A549 treated with dexamethasone at 1 μM for 4 hours (cell line): ENCODE measurements around the gene LSM14A. TPM values are rescaled to one million over a fixed set of nuclear protein-coding genes. Genes with fewer than 3 reads are reported as not detected.

Experiments
- total RNA-seq: library from RNA; stranded (reverse); fragments of 200-300 nt; extraction: Qiagen RNA extraction; gene quantifications from 5 replicates; pipeline ENCODE4 v1.2.3, GENCODE V29; 2022

Gene LSM14A
- 237 to 302 TPM (median 284 TPM) in 5 replicates for total RNA-seq

GRCh38 chr19:34171877-34172660 is at the start of gene LSM14A:
LSM14A (plus strand) TSS chr19:34172504; CDS start chr19:34172643, 139 bp downstream.

DNA sequence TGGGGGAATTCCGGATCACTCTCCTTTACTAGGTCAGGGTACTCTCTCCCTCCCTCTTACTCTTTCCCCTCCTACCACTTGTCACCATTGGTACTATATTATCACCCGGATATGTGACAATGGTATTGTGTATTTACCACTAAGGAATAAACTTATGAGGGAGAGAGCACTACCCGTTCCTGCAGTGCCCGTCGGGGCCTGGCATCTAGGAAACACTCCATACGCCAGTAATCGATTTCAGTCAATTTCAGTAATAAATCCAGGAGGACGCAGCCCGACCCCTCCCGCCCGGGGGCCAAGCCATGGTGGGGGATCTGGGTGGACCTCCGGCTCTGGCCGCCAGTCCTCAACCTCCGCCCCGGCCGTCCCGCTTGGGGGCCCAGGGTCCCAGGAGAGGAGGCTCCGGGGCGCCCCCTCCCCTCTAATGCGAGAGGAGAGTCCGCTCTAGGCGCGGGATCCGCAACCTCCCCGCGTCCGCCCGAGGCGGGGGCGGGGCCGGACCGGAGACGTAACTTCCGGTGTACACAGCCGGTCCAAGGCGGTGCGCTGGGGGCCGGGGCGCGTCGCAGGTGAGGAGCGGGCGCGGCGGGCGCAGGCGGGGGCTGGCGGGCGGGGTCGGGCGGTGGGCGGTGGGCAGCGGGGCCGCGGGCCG is 81.9 kb downstream of the LSM14A start, which contains the start of gene GARRE1:
Gene GARRE1, plus strand, starts transcription at position 509 of the 652 bp plus-strand sequence. CDS start 45,920 bp downstream, outside the sequence.

Other genes starting within 250 kb of the LSM14A start
- gene GARRE1, start 82.0 kb downstream of the LSM14A start, total RNA-seq = 9.7 to 14.6 TPM (median 12.7 TPM) in 5 replicates
- gene GPI, start 192.7 kb downstream of the LSM14A start, total RNA-seq = 601 to 774 TPM (median 766 TPM) in 5 replicates
- 26.9 to 31.8 TPM (median 31.0 TPM) in 5 replicates for gene PDCD2L, start 231.9 kb downstream of the LSM14A start, total RNA-seq